ENCODE measurements around the gene SLC5A2. TPM values are rescaled to one million over a fixed set of nuclear protein-coding genes. Genes with fewer than 3 reads are reported as not detected.
A peak's percentile ranks its signal among the peaks of the same experiment; 100 is the strongest.
"Not testable (repeated sequence)": the region's sequence is repeated elsewhere in the genome, so short reads cannot be mapped to it uniquely, and the experiment has no call there.

The SLC5A2 gene
- polyA plus RNA-seq, 4 donors: 37.3 to 72.3 (median 54.2) TPM

GRCh38 chr16:31474773-31475738 lies 7.9 kb upstream of the SLC5A2 start:
- no peak for DNase-seq (ENCODE audit: low read depth in 4 of 4, low spot score in 2 of 4)

- no peak for DNase-seq (ENCODE audit: low read depth in 4 of 4, low spot score in 2 of 4)
Measured at GRCh38 chr16:31475946-31476302, 7.0 kb upstream of the SLC5A2 start.

GRCh38 chr16:31476303-31477219 lies 6.4 kb upstream of the SLC5A2 start:
- DNase-seq (ENCODE audit: low read depth in 4 of 4, low spot score in 2 of 4): no peak

- no peak for DNase-seq (ENCODE audit: low read depth in 4 of 4, low spot score in 2 of 4)
Measured at GRCh38 chr16:31477220-31478216, 5.4 kb upstream of the SLC5A2 start.

- no peak for DNase-seq (ENCODE audit: low read depth in 4 of 4, low spot score in 2 of 4)
Measured at GRCh38 chr16:31478956-31479355, 4.0 kb upstream of the SLC5A2 start.

GRCh38 chr16:31479751-31480150 lies 3.2 kb upstream of the SLC5A2 start:
- DNase-seq (ENCODE audit: low read depth in 4 of 4, low spot score in 2 of 4): no peak

- DNase-seq (ENCODE audit: low read depth in 4 of 4, low spot score in 2 of 4): no peak
Measured at GRCh38 chr16:31480851-31481536, 1.9 kb upstream of the SLC5A2 start.

- not testable (repeated sequence) for DNase-seq (ENCODE audit: low read depth in 4 of 4, low spot score in 2 of 4)
Measured at GRCh38 chr16:31484048-31484447, 1.1 kb downstream of the SLC5A2 start.

GRCh38 chr16:31484491-31485171 lies 1.7 kb downstream of the SLC5A2 start:
- no peak for DNase-seq (ENCODE audit: low read depth in 4 of 4, low spot score in 2 of 4)

- no peak for DNase-seq (ENCODE audit: low read depth in 4 of 4, low spot score in 2 of 4)
Measured at GRCh38 chr16:31485571-31485970, 2.6 kb downstream of the SLC5A2 start.

- DNase-seq (ENCODE audit: low read depth in 4 of 4, low spot score in 2 of 4): no peak
Measured at GRCh38 chr16:31486045-31486444, 3.1 kb downstream of the SLC5A2 start.

GRCh38 chr16:31487071-31487719 lies 4.3 kb downstream of the SLC5A2 start:
- DNase-seq (ENCODE audit: low read depth in 4 of 4, low spot score in 2 of 4): no peak

- peak in 1 of 4 donors; percentile 55 for DNase-seq (ENCODE audit: low read depth in 4 of 4, low spot score in 2 of 4)
Measured at GRCh38 chr16:31487720-31488467, 5.0 kb downstream of the SLC5A2 start.

GRCh38 chr16:31488468-31489297 lies 5.8 kb downstream of the SLC5A2 start:
- DNase-seq (ENCODE audit: low read depth in 4 of 4, low spot score in 2 of 4): no peak

GRCh38 chr16:31489298-31489564 lies 6.3 kb downstream of the SLC5A2 start:
- no peak for DNase-seq (ENCODE audit: low read depth in 4 of 4, low spot score in 2 of 4)

- no peak for DNase-seq (ENCODE audit: low read depth in 4 of 4, low spot score in 2 of 4)
Measured at GRCh38 chr16:31489616-31490584, 7.0 kb downstream of the SLC5A2 start.

All from left renal cortex interstitium (tissue), 4 donors.